Astrocyte (in vitro differentiated cells and primary cell): ENCODE results near the gene JAZF1.

Experiments
- EZH2 ChIP-seq: IDR thresholded peaks from 2 replicates; pipeline ENCODE4 v1.6.1; 2012; ENCODE audit warnings: mild to moderate bottlenecking, low read length, inconsistent platforms; ENCODE audit not compliant: insufficient read depth
- TF ChIP-seq, protein P1 (sequence below): IDR thresholded peaks from 2 replicates; pipeline ENCODE4 v1.5.1; 2011; ENCODE audit warnings: low read depth, mild to moderate bottlenecking, inconsistent platforms, low read length, moderate library complexity; ENCODE audit not compliant: insufficient read depth

DNA sequence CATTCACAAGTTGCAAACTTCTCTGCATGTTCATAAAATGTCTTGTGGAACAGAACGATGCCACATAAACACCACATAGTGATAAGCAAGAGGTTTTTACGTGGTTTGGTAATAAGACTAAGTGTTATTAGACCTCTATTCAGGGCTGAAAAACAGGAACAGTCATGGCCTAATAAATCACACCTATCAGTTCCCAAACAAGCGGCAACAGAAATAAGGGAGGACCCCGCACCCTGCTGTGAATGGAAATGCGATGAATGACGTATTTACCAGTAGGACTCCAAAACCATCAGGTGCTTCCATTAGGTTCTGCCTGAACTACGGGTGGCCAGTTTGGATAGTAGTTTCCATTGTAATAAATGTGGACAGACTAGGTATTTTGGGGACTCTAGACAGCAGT is 311.5 kb downstream of the JAZF1 start:
- TF ChIP-seq, protein P1, sequence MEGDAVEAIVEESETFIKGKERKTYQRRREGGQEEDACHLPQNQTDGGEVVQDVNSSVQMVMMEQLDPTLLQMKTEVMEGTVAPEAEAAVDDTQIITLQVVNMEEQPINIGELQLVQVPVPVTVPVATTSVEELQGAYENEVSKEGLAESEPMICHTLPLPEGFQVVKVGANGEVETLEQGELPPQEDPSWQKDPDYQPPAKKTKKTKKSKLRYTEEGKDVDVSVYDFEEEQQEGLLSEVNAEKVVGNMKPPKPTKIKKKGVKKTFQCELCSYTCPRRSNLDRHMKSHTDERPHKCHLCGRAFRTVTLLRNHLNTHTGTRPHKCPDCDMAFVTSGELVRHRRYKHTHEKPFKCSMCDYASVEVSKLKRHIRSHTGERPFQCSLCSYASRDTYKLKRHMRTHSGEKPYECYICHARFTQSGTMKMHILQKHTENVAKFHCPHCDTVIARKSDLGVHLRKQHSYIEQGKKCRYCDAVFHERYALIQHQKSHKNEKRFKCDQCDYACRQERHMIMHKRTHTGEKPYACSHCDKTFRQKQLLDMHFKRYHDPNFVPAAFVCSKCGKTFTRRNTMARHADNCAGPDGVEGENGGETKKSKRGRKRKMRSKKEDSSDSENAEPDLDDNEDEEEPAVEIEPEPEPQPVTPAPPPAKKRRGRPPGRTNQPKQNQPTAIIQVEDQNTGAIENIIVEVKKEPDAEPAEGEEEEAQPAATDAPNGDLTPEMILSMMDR, result no peak
- TF ChIP-seq EZH2, result no peak
